Right lobe of liver (tissue), 6 donors: Measurements from ENCODE around the gene ELP2. TPM values are rescaled to one million over a fixed set of nuclear protein-coding genes. Genes with fewer than 3 reads are reported as not detected.

ENCODE experiments used
- ATAC-seq, 4 donors: fragments of 200-7000 bp; cut with Tn5 transposase; one replicate each; pipeline ENCODE4 v1.9.1; 2020; ENCODE audit warnings: mild to moderate bottlenecking in 4 of 4, moderate library complexity in 4 of 4
- DNase-seq, 3 donors: peaks; one replicate each; pipeline ENCODE4 v3.0.0-alpha.2; 2020
- H3K27ac ChIP-seq, 3 donors: fragments of 200-600 bp; one replicate each; pipeline ENCODE4 v1.8.0; 2022
- H3K27me3 ChIP-seq, 2 donors: fragments of 200-600 bp; one replicate each; pipeline ENCODE4 v1.8.0; 2022
- H3K36me3 ChIP-seq, 4 donors: fragments of 200-600 bp; sonication (generic) in 1 of 4; one replicate each; pipeline versions ENCODE4 v1.5.1 to v1.8.0; 2017 to 2022; ENCODE audit warnings: control low read depth in 1 of 4
- H3K4me1 ChIP-seq, 4 donors: fragments of 200-600 bp; sonication (generic) in 1 of 4; one replicate each; pipeline versions ENCODE4 v1.5.1 to v1.8.0; 2017 to 2022; ENCODE audit warnings: control low read depth in 1 of 4
- H3K4me3 ChIP-seq, 3 donors: fragments of 200-600 bp; one replicate each; pipeline ENCODE4 v1.8.0; 2022
- H3K9me3 ChIP-seq, 4 donors: fragments of 200-600 bp; sonication (generic) in 1 of 4; one replicate each; pipeline versions ENCODE4 v1.5.1 to v1.8.0; 2017 to 2022; ENCODE audit warnings: control low read depth in 1 of 4
- POLR2A ChIP-seq: fragments of 450-650 bp; IDR thresholded peaks from one replicate; pipeline ENCODE4 v1.6.1; 2017; ENCODE audit warnings: antibody characterized with exemption, mild to moderate bottlenecking
- WGBS: methylation state at CpG from one replicate; pipeline ENCODE4 v1.1.6; 2018; ENCODE audit warnings: low coverage, low lambda C conversion rate; ENCODE audit not compliant: insufficient coverage; ENCODE audit errors: missing lambda C conversion rate; 5-methylcytosine and 5-hydroxymethylcytosine counted together
- intact Hi-C, 2 donors: fragments of 100-400 bp; cut with DNase I; formaldehyde crosslinking; loops; one replicate each; pipeline versions ENCODE4 v1.11.2 to v1.14.1; 2022
- total RNA-seq, 6 experiments: library from RNA; depleted of rRNA in 2 of 6; stranded (reverse); fragments of >200 nt in 2 of 6; fragmentation: NEBNext Ultra II Directional in 3 of 6; extraction: Animal tissue kit (Norgen Biotek cat#: 25700) in 3 of 6; gene quantifications; one replicate each; pipeline versions ENCODE4 v1.1.0 to v1.2.4, GENCODE V29; 2016 to 2023
- TF ChIP-seq, protein P1 (sequence below), 4 donors: fragments of 200-600 bp in 3 of 4; fragments of 450-650 bp in 1 of 4; IDR thresholded peaks; one replicate each; pipeline versions ENCODE4 v1.5.1 to v1.8.0; 2016 to 2022; ENCODE audit warnings: antibody characterized with exemption in 4 of 4, mild to moderate bottlenecking in 2 of 4
- donor health status: DM: no; HTN: yes; CAD: no.
- donor health status: DM: no; HTN: no; CAD: no.
- donor health status: DM: no; HTN: no; CAD: no.
- donor health status: DM: no; HTN: yes; CAD: no.
- donor health status: DM: no; HTN: yes; CAD: no.

The ELP2 gene
- total RNA-seq, 6 experiments from 2014 or later, result 26.9 to 58.7 (median 50.3) TPM

DNA sequence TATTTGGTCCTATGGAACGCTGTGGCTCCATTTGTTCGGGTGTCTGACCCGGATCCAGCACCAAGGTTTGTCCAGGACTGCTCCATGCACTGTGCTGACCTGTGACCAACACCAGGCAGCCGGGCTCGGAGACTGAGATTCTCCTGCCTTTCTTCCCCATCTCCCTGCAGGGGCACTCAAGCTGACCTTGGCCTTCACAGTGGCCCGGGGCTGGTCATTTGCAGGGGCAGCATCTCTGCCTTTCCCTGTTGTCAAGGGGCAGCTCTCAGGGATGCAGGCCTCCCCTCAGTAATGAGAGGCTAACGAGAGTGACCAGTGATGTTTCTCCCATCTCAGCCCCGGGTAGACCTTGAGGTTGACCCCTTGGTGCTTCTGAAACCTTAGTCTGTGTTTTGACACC lies 85.1 kb downstream of the ELP2 start:
- 65% methylated on average over 3 of the region's 8 CpGs for WGBS
- Histone ChIP-seq H3K4me1 (peaks cover 0 to 4% (median 0%) of the 10 kb centered on the region in 4 donors), H3K4me3 (no peak overlapping the region), H3K36me3 (peaks cover 0 to 34% (median 3%) of the 10 kb centered on the region in 4 donors), H3K27me3 (no peaks in the 10 kb centered on the region), H3K27ac (no peak overlapping the region), H3K9me3 (no peaks in the 10 kb centered on the region)
- no peak for TF ChIP-seq POLR2A
- TF ChIP-seq, protein P1, sequence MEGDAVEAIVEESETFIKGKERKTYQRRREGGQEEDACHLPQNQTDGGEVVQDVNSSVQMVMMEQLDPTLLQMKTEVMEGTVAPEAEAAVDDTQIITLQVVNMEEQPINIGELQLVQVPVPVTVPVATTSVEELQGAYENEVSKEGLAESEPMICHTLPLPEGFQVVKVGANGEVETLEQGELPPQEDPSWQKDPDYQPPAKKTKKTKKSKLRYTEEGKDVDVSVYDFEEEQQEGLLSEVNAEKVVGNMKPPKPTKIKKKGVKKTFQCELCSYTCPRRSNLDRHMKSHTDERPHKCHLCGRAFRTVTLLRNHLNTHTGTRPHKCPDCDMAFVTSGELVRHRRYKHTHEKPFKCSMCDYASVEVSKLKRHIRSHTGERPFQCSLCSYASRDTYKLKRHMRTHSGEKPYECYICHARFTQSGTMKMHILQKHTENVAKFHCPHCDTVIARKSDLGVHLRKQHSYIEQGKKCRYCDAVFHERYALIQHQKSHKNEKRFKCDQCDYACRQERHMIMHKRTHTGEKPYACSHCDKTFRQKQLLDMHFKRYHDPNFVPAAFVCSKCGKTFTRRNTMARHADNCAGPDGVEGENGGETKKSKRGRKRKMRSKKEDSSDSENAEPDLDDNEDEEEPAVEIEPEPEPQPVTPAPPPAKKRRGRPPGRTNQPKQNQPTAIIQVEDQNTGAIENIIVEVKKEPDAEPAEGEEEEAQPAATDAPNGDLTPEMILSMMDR (IDR thresholded peaks at IDR 0.05), result no peak
- intact Hi-C loops, result no loop called here
- no peak for ATAC-seq
- peak in 1 of 3 donors; percentile 18 for DNase-seq

- intact Hi-C loops, result no loop called here
- DNase-seq (peak in 1 of 3 donors; percentile 26), ATAC-seq (no peak)
- Histone ChIP-seq H3K27ac (no peak overlapping the region), H3K4me3 (no peak overlapping the region), H3K36me3 (peaks cover 0 to 34% (median 5%) of the 10 kb centered on the region in 4 donors), H3K4me1 (peaks cover 0 to 4% (median 0%) of the 10 kb centered on the region in 4 donors), H3K27me3 (no peaks in the 10 kb centered on the region), H3K9me3 (no peaks in the 10 kb centered on the region)
- TF ChIP-seq POLR2A, result no peak
- TF ChIP-seq, protein P1 (IDR thresholded peaks at IDR 0.05), result no peak
- 85% methylated on average over 3 of the region's 9 CpGs for WGBS
These were observed 85.9 kb downstream of the ELP2 start for GRCh38 chr18:36215577-36215976.

DNA sequence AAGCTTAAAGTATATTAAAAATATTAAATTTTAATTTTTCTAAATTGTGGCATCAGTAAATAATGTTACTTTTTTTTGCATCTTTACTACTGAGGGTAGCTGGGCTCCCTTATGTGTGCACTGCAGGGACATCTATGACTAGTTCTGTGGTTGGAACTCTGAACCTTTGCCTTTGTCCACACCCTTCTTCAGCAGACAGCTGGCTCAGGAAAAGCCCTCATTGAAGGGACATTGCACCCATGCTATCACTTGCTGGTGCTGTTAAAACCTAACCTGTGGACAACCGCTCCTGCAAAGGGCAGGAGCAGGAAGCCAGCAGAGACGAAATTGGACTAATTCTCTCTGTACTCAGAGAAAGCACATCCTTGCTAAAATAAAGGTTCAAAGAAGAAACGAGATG lies 87.6 kb downstream of the ELP2 start:
- Histone ChIP-seq H3K4me3 (no peak overlapping the region), H3K27ac (no peak overlapping the region), H3K36me3 (peaks cover 0 to 35% (median 5%) of the 10 kb centered on the region in 4 donors), H3K4me1 (peaks cover 0 to 4% (median 0%) of the 10 kb centered on the region in 4 donors), H3K27me3 (no peaks in the 10 kb centered on the region), H3K9me3 (no peaks in the 10 kb centered on the region)
- TF ChIP-seq, protein P1 (IDR thresholded peaks at IDR 0.05), result no peak
- TF ChIP-seq POLR2A, result no peak
- 32% methylated on average over 3 of the region's 3 CpGs for WGBS
- intact Hi-C loops, result no loop called here
- ATAC-seq (peak; percentile 59 to 97 (median 94)), DNase-seq (peak in 1 of 3 donors; percentile 52)

GRCh38 chr18:36229188-36229587 lies 99.5 kb downstream of the ELP2 start:
- ATAC-seq, result no peak
- intact Hi-C loops, result no loop called here
- 60% methylated on average over 1 of the region's 1 CpG for WGBS

More at GRCh38 chr18:36229188-36229587, 99.5 kb downstream of the ELP2 start:
- Histone ChIP-seq H3K4me3 (no peak overlapping the region), H3K9me3 (no peaks in the 10 kb centered on the region), H3K27ac (no peak overlapping the region), H3K36me3 (peaks cover 0 to 9% (median 4%) of the 10 kb centered on the region in 4 donors), H3K27me3 (no peaks in the 10 kb centered on the region), H3K4me1 (no peaks in the 10 kb centered on the region)
- no peak for DNase-seq
- TF ChIP-seq, protein P1 (IDR thresholded peaks at IDR 0.05), result no peak
- no peak for TF ChIP-seq POLR2A

Other genes starting within 250 kb of the ELP2 start
- 10 to 100 TPM; 14.4 to 28.6 (median 20.9) TPM for gene RPRD1A, start 62.3 kb upstream of the ELP2 start, total RNA-seq
- gene SLC39A6, start 559 bp upstream of the ELP2 start, total RNA-seq, result 10 to 100 TPM in 2 of 6 experiments, 1 to 10 TPM in 4; 6.5 to 13.2 (median 8.7) TPM
- gene MOCOS, start 57.6 kb downstream of the ELP2 start, total RNA-seq, result 10 to 100 TPM; 12.2 to 35.2 (median 25.2) TPM
- gene FHOD3, start 167.8 kb downstream of the ELP2 start, total RNA-seq, result 1 to 10 TPM in 1 of 6 experiments, under 1 TPM in 5; 0.44 to 1.2 (median 0.62) TPM